Testis (tissue), 2 donors: ENCODE results near the gene SPG7.

Experiments
- POLR2A ChIP-seq: fragments of 450-650 bp; IDR thresholded peaks from one replicate; pipeline ENCODE4 v1.6.1; 2017; ENCODE audit warnings: antibody characterized with exemption, mild to moderate bottlenecking, moderate library complexity
- TF ChIP-seq, protein P1 (sequence below), 3 experiments: fragments of 450-650 bp in 2 of 3; fragments of 200-600 bp in 1 of 3; sonication (generic) in 1 of 3; IDR thresholded peaks; one replicate each; pipeline ENCODE4 v1.5.1; 2016 to 2019; ENCODE audit warnings: antibody characterized with exemption in 3 of 3, mild to moderate bottlenecking in 2 of 3, moderate library complexity in 1 of 3

DNA sequence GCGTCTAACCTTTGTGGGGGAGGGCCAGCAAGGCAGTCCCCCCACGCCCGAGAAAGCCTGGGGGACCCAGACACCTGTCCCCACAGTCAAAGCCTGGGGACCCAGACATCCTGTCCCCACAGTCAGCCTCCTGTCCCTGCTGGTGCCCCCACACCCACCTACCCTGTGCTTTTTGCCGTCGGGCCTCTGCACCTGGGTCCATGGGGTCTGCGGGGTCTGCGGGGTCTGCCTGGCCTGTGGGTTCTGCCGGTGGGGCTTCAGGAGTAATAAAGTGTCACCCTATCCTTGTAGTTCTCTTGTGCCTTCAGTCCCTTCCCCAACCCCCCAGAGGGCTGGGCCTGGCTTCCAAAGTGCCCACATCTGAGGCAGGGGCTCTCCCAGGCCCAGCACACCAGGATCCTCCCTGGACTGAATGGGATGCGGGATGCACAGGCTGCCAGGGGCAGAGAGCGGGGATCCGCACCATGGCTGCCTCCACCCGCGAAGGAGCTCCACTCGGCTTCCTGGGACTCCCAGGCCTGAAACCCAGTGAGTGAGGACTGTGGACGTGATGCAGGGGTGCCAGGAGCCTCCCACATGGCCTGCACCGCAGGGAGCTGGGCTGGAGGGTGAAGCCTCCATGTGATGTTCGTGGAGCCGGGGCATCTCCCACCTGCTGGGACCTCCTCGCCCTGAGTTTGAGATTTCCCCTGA lies 88.9 kb downstream of the SPG7 start:
- TF ChIP-seq, protein P1, sequence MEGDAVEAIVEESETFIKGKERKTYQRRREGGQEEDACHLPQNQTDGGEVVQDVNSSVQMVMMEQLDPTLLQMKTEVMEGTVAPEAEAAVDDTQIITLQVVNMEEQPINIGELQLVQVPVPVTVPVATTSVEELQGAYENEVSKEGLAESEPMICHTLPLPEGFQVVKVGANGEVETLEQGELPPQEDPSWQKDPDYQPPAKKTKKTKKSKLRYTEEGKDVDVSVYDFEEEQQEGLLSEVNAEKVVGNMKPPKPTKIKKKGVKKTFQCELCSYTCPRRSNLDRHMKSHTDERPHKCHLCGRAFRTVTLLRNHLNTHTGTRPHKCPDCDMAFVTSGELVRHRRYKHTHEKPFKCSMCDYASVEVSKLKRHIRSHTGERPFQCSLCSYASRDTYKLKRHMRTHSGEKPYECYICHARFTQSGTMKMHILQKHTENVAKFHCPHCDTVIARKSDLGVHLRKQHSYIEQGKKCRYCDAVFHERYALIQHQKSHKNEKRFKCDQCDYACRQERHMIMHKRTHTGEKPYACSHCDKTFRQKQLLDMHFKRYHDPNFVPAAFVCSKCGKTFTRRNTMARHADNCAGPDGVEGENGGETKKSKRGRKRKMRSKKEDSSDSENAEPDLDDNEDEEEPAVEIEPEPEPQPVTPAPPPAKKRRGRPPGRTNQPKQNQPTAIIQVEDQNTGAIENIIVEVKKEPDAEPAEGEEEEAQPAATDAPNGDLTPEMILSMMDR (IDR thresholded peaks at IDR 0.05), result no peak
- TF ChIP-seq POLR2A, result no peak
